ENCODE results near the gene ITPKB. TPM values are rescaled to one million over a fixed set of nuclear protein-coding genes. Genes with fewer than 3 reads are reported as not detected.
"Not testable (repeated sequence)": the region's sequence is repeated elsewhere in the genome, so short reads cannot be mapped to it uniquely, and the experiment has no call there.

ITPKB gene
- total RNA-seq, 1 experiment from 2014 or later: 9.5 TPM

DNA sequence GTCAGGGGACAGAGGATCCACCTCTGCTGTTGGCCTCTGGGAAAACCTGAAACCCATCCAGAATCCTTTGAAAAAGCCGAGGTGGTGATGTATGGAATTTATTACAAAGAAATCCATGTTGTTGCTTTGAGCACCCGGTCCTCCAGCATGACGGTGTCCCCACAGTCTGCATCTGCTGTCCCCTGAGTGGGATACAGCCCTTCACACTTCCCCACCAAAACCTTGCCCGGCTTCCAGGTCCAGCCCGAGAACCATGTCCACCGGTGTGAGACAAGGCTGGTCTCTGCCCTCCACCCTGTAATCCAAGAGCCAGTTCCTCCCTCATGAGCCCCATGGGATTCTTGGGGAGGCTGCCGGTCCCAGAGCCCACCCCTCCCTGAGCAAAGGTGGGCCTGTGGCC, 120.1 kb downstream of the ITPKB start:
- DNase-seq (ENCODE audit: unreplicated experiment): no peak
- peaks cover 8% of the 10 kb centered on the region for H3K27me3 Mint-ChIP-seq (ENCODE audit: insufficient read depth, unreplicated experiment)
- no peaks in the 10 kb centered on the region for H3K9me3 Mint-ChIP-seq (ENCODE audit: unreplicated experiment)
- ChIA-PET CTCF (interaction anchor here (0.8 to 1.7 kb wide), 5 partner anchors 9 to 18 kb away, joined by 3 to 5 read pairs (median 5); no protein-coding TSS in a partner anchor), POLR2A (interaction anchor here (1.1 kb wide), 1 partner anchor 16 kb away, joined by 4 read pairs; no protein-coding TSS in a partner anchor)
- no peaks in the 10 kb centered on the region for H3K36me3 Mint-ChIP-seq (ENCODE audit: insufficient read depth, unreplicated experiment)
- no peaks in the 10 kb centered on the region for H3K4me1 Mint-ChIP-seq (ENCODE audit: insufficient read depth, unreplicated experiment)
- no peak overlapping the region for H3K27ac Mint-ChIP-seq (ENCODE audit: low read depth, unreplicated experiment)
- intact Hi-C loops (cut with micrococcal nuclease): no loop called here
- H3K4me3 Mint-ChIP-seq (ENCODE audit: unreplicated experiment): no peak overlapping the region
- TF ChIP-seq, protein P1, sequence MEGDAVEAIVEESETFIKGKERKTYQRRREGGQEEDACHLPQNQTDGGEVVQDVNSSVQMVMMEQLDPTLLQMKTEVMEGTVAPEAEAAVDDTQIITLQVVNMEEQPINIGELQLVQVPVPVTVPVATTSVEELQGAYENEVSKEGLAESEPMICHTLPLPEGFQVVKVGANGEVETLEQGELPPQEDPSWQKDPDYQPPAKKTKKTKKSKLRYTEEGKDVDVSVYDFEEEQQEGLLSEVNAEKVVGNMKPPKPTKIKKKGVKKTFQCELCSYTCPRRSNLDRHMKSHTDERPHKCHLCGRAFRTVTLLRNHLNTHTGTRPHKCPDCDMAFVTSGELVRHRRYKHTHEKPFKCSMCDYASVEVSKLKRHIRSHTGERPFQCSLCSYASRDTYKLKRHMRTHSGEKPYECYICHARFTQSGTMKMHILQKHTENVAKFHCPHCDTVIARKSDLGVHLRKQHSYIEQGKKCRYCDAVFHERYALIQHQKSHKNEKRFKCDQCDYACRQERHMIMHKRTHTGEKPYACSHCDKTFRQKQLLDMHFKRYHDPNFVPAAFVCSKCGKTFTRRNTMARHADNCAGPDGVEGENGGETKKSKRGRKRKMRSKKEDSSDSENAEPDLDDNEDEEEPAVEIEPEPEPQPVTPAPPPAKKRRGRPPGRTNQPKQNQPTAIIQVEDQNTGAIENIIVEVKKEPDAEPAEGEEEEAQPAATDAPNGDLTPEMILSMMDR (IDR thresholded peaks at IDR 0.05; ENCODE audit: unreplicated experiment): no peak
- no TSS peak for BruUV-seq (replicated peaks)

DNA sequence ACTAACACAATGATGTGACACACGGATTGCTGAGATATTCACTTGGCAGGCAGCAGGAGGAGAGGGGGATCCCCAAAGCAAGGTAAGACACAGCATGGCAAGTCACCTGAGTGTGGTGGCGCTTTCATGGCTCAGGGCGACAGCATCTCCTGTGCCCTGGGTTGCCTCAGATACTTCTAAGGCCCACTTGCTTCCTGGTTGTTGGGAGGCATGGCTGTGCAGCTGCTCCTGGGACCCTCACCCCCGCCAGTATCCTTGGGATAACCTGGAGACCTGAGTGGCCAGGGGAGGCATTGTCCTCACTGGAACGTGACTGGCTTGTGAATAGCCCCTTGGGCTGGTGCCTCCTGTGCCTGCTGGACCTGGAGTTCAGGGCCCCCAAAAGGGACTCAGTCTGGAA, 120.7 kb downstream of the ITPKB start:
- H3K9me3 Mint-ChIP-seq (ENCODE audit: unreplicated experiment): no peaks in the 10 kb centered on the region
- TF ChIP-seq, protein P1 (IDR thresholded peaks at IDR 0.05; ENCODE audit: unreplicated experiment): no peak
- H3K27ac Mint-ChIP-seq (ENCODE audit: low read depth, unreplicated experiment): no peak overlapping the region

DNA sequence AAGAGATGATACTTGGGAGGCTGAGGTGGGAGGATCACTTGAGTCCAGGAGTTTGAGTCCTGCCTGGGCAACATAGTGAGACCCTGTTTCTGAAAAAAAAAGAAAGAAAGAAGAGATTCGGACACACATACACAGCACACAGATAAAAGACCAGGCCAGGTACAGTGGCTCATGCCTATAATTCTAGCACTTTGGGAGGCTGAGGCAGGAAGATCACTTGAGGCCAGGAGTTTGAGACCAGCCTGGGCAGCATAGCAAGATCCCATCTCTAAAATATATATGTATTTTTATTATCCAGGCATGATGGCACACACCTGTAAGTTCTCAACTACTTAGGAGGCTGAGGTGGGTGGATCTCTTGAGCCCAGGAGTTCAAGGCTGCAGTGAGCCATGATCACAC, 121.4 kb downstream of the ITPKB start:
- H3K4me3 Mint-ChIP-seq (ENCODE audit: unreplicated experiment); H3K4me1 Mint-ChIP-seq (ENCODE audit: insufficient read depth, unreplicated experiment); H3K27me3 Mint-ChIP-seq (ENCODE audit: insufficient read depth, unreplicated experiment); H3K36me3 Mint-ChIP-seq (ENCODE audit: insufficient read depth, unreplicated experiment); H3K27ac Mint-ChIP-seq (ENCODE audit: low read depth, unreplicated experiment); POLR2A ChIA-PET; BruUV-seq (replicated peaks); intact Hi-C loops (cut with micrococcal nuclease); DNase-seq (ENCODE audit: unreplicated experiment); H3K9me3 Mint-ChIP-seq (ENCODE audit: unreplicated experiment): not testable (repeated sequence)
- CTCF ChIA-PET: interaction anchor here (0.6 to 1.7 kb wide), 5 partner anchors 9 to 786 kb away, joined by 3 to 4 read pairs (median 3); no protein-coding TSS in a partner anchor

More for the DNA sequence above, 120.7 kb downstream of the ITPKB start:
- ChIA-PET POLR2A (no interaction called here), CTCF (interaction anchor here (0.6 to 1.7 kb wide), 6 partner anchors 8 to 786 kb away, joined by 3 to 5 read pairs (median 3); no protein-coding TSS in a partner anchor)
- Mint-ChIP-seq H3K36me3 (ENCODE audit: insufficient read depth, unreplicated experiment) (no peaks in the 10 kb centered on the region), H3K27me3 (ENCODE audit: insufficient read depth, unreplicated experiment) (peaks cover 8% of the 10 kb centered on the region), H3K4me1 (ENCODE audit: insufficient read depth, unreplicated experiment) (no peaks in the 10 kb centered on the region), H3K4me3 (ENCODE audit: unreplicated experiment) (no peak overlapping the region)
- BruUV-seq (replicated peaks): no TSS peak
- intact Hi-C loops (cut with micrococcal nuclease): no loop called here
- no peak for DNase-seq (ENCODE audit: unreplicated experiment)

DNA sequence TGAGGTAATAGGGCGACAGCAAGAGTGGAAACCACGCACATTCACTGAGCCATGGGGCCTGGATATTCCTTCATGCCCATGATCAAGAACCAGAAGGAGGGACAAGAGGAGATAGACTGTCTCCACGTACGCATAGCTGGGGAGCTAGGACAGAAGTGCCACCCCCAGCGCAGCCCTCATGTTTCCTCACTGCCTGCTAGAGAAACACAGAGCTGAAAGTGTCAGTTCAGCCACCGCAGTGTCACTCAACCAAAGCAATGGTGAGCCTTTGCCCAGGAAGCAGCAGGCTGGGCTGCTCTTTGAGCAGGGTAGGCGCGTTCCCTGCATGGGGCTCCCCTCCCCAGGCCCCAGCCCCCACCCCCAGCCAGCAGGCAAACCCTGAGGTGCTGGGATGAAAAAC, 122.0 kb downstream of the ITPKB start:
- TF ChIP-seq, protein P1 (IDR thresholded peaks at IDR 0.05; ENCODE audit: unreplicated experiment): no peak
- intact Hi-C loops (cut with micrococcal nuclease): no loop called here
- Mint-ChIP-seq H3K36me3 (ENCODE audit: insufficient read depth, unreplicated experiment) (no peaks in the 10 kb centered on the region), H3K9me3 (ENCODE audit: unreplicated experiment) (no peaks in the 10 kb centered on the region), H3K27ac (ENCODE audit: low read depth, unreplicated experiment) (no peak overlapping the region), H3K27me3 (ENCODE audit: insufficient read depth, unreplicated experiment) (peaks cover 8% of the 10 kb centered on the region), H3K4me1 (ENCODE audit: insufficient read depth, unreplicated experiment) (no peaks in the 10 kb centered on the region), H3K4me3 (ENCODE audit: unreplicated experiment) (no peak overlapping the region)
- no peak for DNase-seq (ENCODE audit: unreplicated experiment)
- POLR2A ChIA-PET: no interaction called here
- CTCF ChIA-PET: interaction anchor here (1.0 kb wide), 2 partner anchors 9 to 18 kb away, joined by 3 to 4 read pairs; no protein-coding TSS in a partner anchor
- no TSS peak for BruUV-seq (replicated peaks)

DNA sequence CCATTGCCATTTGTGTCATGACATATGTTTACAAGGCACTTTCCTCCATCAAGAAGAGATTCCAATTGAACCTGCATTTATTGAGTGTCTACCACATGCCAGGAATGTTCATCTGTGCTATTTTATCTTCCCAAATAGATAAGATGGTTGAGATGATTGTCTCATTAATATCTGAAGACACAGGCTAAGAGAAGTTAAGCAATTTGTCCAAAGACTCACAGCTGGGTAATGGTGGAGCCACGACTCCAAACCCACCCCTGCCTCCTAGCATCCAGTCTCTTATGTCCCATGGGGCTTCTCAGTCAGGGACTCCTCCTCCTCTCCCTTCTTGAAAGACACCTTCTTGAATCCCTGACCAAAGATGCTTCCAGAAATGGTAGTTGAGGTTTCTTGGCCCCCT, 122.4 kb downstream of the ITPKB start:
- H3K27me3 Mint-ChIP-seq (ENCODE audit: insufficient read depth, unreplicated experiment): peaks cover 8% of the 10 kb centered on the region
- intact Hi-C loops (cut with micrococcal nuclease): no loop called here
- POLR2A ChIA-PET: no interaction called here

More for the DNA sequence above, 122.4 kb downstream of the ITPKB start:
- no TSS peak for BruUV-seq (replicated peaks)
- TF ChIP-seq, protein P1 (IDR thresholded peaks at IDR 0.05; ENCODE audit: unreplicated experiment): no peak
- Mint-ChIP-seq H3K4me3 (ENCODE audit: unreplicated experiment) (no peak overlapping the region), H3K27ac (ENCODE audit: low read depth, unreplicated experiment) (no peak overlapping the region), H3K36me3 (ENCODE audit: insufficient read depth, unreplicated experiment) (no peaks in the 10 kb centered on the region), H3K4me1 (ENCODE audit: insufficient read depth, unreplicated experiment) (no peaks in the 10 kb centered on the region), H3K9me3 (ENCODE audit: unreplicated experiment) (no peaks in the 10 kb centered on the region)
- DNase-seq (ENCODE audit: unreplicated experiment): no peak
- CTCF ChIA-PET: interaction anchor here (1.0 kb wide), 2 partner anchors 8 to 18 kb away, joined by 3 to 4 read pairs; no protein-coding TSS in a partner anchor

Data from MCF 10A (cell line).